SK-N-SH treated with all-trans-retinoic acid at 6 μM for 48 hours (cell line): ENCODE results near the gene LYZ.

Source experiments
- ARNTL ChIP-seq: fragments of 450-650 bp; formaldehyde crosslinking; IDR thresholded peaks from 2 replicates; pipeline ENCODE4 v1.5.0; 2020; ENCODE audit warnings: low read depth, mild to moderate bottlenecking, moderate library complexity, borderline replicate concordance
- ISL1 ChIP-seq: fragments of 250-450 bp; sonication (Bioruptor Pico); IDR thresholded peaks from 2 replicates; pipeline ENCODE4 v2.1.2; 2022; ENCODE audit warnings: mild to moderate bottlenecking, moderate library complexity
- RARB ChIP-seq: fragments of 250-450 bp; sonication (Bioruptor Pico); IDR thresholded peaks from 2 replicates; pipeline ENCODE4 v1.8.0; 2021; ENCODE audit warnings: mild to moderate bottlenecking, moderate library complexity
- ZFP30 ChIP-seq: fragments of 450-650 bp; formaldehyde crosslinking; IDR thresholded peaks from 2 replicates; pipeline ENCODE4 v1.5.0; 2022; ENCODE audit warnings: mild to moderate bottlenecking, moderate library complexity
- TF ChIP-seq, protein P1 (sequence below): fragments of 250-450 bp; sonication (Bioruptor Pico); IDR thresholded peaks from 2 replicates; pipeline ENCODE4 v1.8.0; 2021; ENCODE audit warnings: low read depth, mild to moderate bottlenecking, moderate library complexity, borderline replicate concordance
- TF ChIP-seq, protein P2 (sequence below): fragments of 250-450 bp; sonication (Bioruptor Pico); IDR thresholded peaks from 2 replicates; pipeline ENCODE4 v1.8.0; 2020; ENCODE audit warnings: mild to moderate bottlenecking, moderate library complexity, borderline replicate concordance

DNA sequence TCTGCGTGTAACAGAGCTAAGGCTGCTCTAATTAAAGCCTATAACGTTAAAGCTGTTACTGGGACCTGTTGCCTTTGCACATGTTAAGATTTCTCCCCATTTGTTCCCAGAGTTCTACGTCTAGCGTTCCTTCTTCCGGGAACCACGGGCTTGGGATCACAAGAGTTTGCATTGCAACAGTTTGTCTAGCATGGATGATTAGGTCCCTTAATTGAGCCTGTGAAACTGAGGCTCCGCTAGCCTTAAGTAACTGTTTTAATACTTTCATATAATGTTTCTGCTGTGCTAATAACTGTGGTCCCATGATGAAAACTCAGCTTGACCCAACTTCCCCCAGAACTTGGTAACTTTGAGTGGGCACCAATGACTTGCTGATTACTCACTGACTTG is 16.7 kb upstream of the LYZ start:
- no peak for TF ChIP-seq ARNTL (CRISPR knock-in tag)
- no peak for TF ChIP-seq RARB
- TF ChIP-seq ZFP30 (CRISPR knock-in tag) = no peak
- TF ChIP-seq, protein P1, sequence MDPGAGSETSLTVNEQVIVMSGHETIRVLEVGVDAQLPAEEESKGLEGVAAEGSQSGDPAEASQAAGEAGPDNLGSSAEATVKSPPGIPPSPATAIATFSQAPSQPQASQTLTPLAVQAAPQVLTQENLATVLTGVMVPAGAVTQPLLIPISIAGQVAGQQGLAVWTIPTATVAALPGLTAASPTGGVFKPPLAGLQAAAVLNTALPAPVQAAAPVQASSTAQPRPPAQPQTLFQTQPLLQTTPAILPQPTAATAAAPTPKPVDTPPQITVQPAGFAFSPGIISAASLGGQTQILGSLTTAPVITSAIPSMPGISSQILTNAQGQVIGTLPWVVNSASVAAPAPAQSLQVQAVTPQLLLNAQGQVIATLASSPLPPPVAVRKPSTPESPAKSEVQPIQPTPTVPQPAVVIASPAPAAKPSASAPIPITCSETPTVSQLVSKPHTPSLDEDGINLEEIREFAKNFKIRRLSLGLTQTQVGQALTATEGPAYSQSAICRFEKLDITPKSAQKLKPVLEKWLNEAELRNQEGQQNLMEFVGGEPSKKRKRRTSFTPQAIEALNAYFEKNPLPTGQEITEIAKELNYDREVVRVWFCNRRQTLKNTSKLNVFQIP (CRISPR knock-in tag) = no peak
- no peak for TF ChIP-seq ISL1 (CRISPR knock-in tag)
- TF ChIP-seq, protein P2, sequence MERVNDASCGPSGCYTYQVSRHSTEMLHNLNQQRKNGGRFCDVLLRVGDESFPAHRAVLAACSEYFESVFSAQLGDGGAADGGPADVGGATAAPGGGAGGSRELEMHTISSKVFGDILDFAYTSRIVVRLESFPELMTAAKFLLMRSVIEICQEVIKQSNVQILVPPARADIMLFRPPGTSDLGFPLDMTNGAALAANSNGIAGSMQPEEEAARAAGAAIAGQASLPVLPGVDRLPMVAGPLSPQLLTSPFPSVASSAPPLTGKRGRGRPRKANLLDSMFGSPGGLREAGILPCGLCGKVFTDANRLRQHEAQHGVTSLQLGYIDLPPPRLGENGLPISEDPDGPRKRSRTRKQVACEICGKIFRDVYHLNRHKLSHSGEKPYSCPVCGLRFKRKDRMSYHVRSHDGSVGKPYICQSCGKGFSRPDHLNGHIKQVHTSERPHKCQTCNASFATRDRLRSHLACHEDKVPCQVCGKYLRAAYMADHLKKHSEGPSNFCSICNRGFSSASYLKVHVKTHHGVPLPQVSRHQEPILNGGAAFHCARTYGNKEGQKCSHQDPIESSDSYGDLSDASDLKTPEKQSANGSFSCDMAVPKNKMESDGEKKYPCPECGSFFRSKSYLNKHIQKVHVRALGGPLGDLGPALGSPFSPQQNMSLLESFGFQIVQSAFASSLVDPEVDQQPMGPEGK = no peak
